CD14-positive monocyte (primary cell): ENCODE results near the gene ARL5B. TPM values are rescaled to one million over a fixed set of nuclear protein-coding genes. Genes with fewer than 3 reads are reported as not detected.

Source experiments
- DNase-seq, 3 donors: peaks; one replicate each; pipeline ENCODE4 v3.0.0-alpha.2; 2011 to 2022
- H2AFZ ChIP-seq: 2 replicates; pipeline ENCODE4 v1.6.0; 2012; ENCODE audit warnings: mild to moderate bottlenecking, low read depth, low read length, inconsistent platforms; ENCODE audit not compliant: insufficient read depth, poor library complexity, severe bottlenecking
- H3K27ac ChIP-seq, 2 donors: 1 replicate in 1 of 2; 2 replicates in 1 of 2; pipeline ENCODE4 v1.5.1; 2012 to 2013; ENCODE audit warnings: low read length in 2 of 2, control low read depth in 1 of 2, inconsistent platforms in 1 of 2, low read depth in 1 of 2, mild to moderate bottlenecking in 1 of 2
- H3K27me3 ChIP-seq, 2 donors: one replicate each; pipeline versions ENCODE4 v1.6.0 to v1.6.1; 2011 to 2013; ENCODE audit warnings: low read length in 2 of 2; ENCODE audit not compliant: control insufficient read depth in 2 of 2, insufficient read depth in 2 of 2
- H3K36me3 ChIP-seq, 2 donors: replicated peaks in 1 of 2; 1 replicate in 1 of 2; 2 replicates in 1 of 2; pipeline versions ENCODE4 v1.5.1 to v1.6.1; 2012 to 2013; ENCODE audit warnings: low read length in 2 of 2, control low read depth in 1 of 2, inconsistent platforms in 1 of 2, mild to moderate bottlenecking in 1 of 2; ENCODE audit not compliant: insufficient read depth in 2 of 2, control insufficient read depth in 1 of 2
- H3K4me1 ChIP-seq, 2 donors: 1 replicate in 1 of 2; 2 replicates in 1 of 2; pipeline versions ENCODE4 v1.5.1 to v1.6.1; 2012 to 2013; ENCODE audit warnings: low read length in 2 of 2, control low read depth in 1 of 2, inconsistent platforms in 1 of 2, mild to moderate bottlenecking in 1 of 2, moderate library complexity in 1 of 2; ENCODE audit not compliant: insufficient read depth in 2 of 2, control insufficient read depth in 1 of 2
- H3K4me2 ChIP-seq: replicated peaks from 2 replicates; pipeline ENCODE3; 2012; ENCODE audit warnings: low read length, moderate library complexity, mild to moderate bottlenecking; ENCODE audit not compliant: poor library complexity, severe bottlenecking; ENCODE audit errors: extremely low read depth
- H3K4me3 ChIP-seq, 3 experiments: fragments of 200-600 bp in 1 of 3; sonication (generic) in 1 of 3; replicated peaks in 1 of 3; 1 replicate in 2 of 3; 2 replicates in 1 of 3; pipeline ENCODE4 v1.5.1; 2011 to 2013; ENCODE audit warnings: low read length in 3 of 3, mild to moderate bottlenecking in 3 of 3, control low read depth in 2 of 3, low read depth in 2 of 3, inconsistent platforms in 1 of 3, moderate library complexity in 1 of 3
- H3K79me2 ChIP-seq: 2 replicates; pipeline ENCODE4 v1.6.0; 2012; ENCODE audit warnings: mild to moderate bottlenecking, control low read depth, inconsistent platforms, low read length, moderate library complexity; ENCODE audit not compliant: insufficient read depth
- H3K9ac ChIP-seq: 2 replicates; pipeline ENCODE4 v1.6.0; 2017; ENCODE audit warnings: low read length, mild to moderate bottlenecking; ENCODE audit not compliant: insufficient read depth, poor library complexity, severe bottlenecking
- H3K9me3 ChIP-seq, 2 donors: replicated peaks in 1 of 2; 1 replicate in 1 of 2; 2 replicates in 1 of 2; pipeline versions ENCODE4 v1.5.1 to v1.6.1; 2012 to 2013; ENCODE audit warnings: low read length in 2 of 2, control low read depth in 1 of 2; ENCODE audit not compliant: control insufficient read depth in 1 of 2, insufficient read depth in 1 of 2
- H4K20me1 ChIP-seq: 2 replicates; pipeline ENCODE4 v1.6.0; 2012; ENCODE audit warnings: mild to moderate bottlenecking, low read length, control low read depth, moderate library complexity; ENCODE audit not compliant: insufficient read depth
- H3K27ac Mint-ChIP-seq, 7 donors: one replicate each; pipeline ENCODE4 v1.8.0; 2020; ENCODE audit warnings: mild to moderate bottlenecking in 7 of 7, mixed read lengths in 7 of 7, moderate library complexity in 6 of 7, inconsistent platforms in 2 of 7
- H3K27me3 Mint-ChIP-seq, 3 donors: one replicate each; pipeline ENCODE4 v1.8.0; 2021 to 2022; ENCODE audit warnings: low read depth in 3 of 3, mild to moderate bottlenecking in 3 of 3, mixed read lengths in 3 of 3, moderate library complexity in 3 of 3, inconsistent platforms in 1 of 3
- H3K36me3 Mint-ChIP-seq, 2 donors: one replicate each; pipeline ENCODE4 v1.8.0; 2020; ENCODE audit warnings: mixed read lengths in 2 of 2, inconsistent platforms in 1 of 2, mild to moderate bottlenecking in 1 of 2
- H3K4me1 Mint-ChIP-seq: one replicate; pipeline ENCODE4 v1.8.0; 2020; ENCODE audit warnings: mild to moderate bottlenecking, mixed read lengths
- H3K4me3 Mint-ChIP-seq, 2 donors: one replicate each; pipeline ENCODE4 v1.8.0; 2020; ENCODE audit warnings: mild to moderate bottlenecking in 2 of 2, mixed read lengths in 2 of 2, moderate library complexity in 1 of 2
- H3K9me3 Mint-ChIP-seq, 7 donors: one replicate each; pipeline ENCODE4 v1.8.0; 2020 to 2022; ENCODE audit warnings: mixed read lengths in 7 of 7, mild to moderate bottlenecking in 6 of 7, moderate library complexity in 6 of 7, inconsistent platforms in 2 of 7
- WGBS: methylation state at CpG from one replicate; pipeline ENCODE4 v1.1.5; 2013; ENCODE audit warnings: missing lambda C conversion rate; ENCODE audit not compliant: insufficient coverage; 5-methylcytosine and 5-hydroxymethylcytosine counted together
- intact Hi-C, 2 donors: fragments of 100-400 bp; cut with micrococcal nuclease; formaldehyde crosslinking; loops; one replicate each; pipeline versions ENCODE4 v1.15.0 to v1.15.1; 2023
- polyA plus RNA-seq, 3 donors: library from polyadenylated mRNA; depleted of rRNA in 1 of 3; unstranded in 2 of 3; stranded (reverse) in 1 of 3; fragments of 300-500 nt in 2 of 3; fragments of >200 nt in 1 of 3; fragmentation: Illumina TruSeq in 2 of 3; gene quantifications; 1 replicate in 2 of 3; 2 replicates in 1 of 3; pipeline ENCODE4 v1.2.3, GENCODE V29; 2012 to 2021
- TF ChIP-seq, protein P1 (sequence below): fragments of 200-600 bp; IDR thresholded peaks from one replicate; pipeline ENCODE4 v1.8.0; 2022; ENCODE audit warnings: antibody characterized with exemption, mild to moderate bottlenecking

ARL5B gene
- polyA plus RNA-seq, 3 donors: 1.3 to 14.4 (median 1.4) TPM

DNA sequence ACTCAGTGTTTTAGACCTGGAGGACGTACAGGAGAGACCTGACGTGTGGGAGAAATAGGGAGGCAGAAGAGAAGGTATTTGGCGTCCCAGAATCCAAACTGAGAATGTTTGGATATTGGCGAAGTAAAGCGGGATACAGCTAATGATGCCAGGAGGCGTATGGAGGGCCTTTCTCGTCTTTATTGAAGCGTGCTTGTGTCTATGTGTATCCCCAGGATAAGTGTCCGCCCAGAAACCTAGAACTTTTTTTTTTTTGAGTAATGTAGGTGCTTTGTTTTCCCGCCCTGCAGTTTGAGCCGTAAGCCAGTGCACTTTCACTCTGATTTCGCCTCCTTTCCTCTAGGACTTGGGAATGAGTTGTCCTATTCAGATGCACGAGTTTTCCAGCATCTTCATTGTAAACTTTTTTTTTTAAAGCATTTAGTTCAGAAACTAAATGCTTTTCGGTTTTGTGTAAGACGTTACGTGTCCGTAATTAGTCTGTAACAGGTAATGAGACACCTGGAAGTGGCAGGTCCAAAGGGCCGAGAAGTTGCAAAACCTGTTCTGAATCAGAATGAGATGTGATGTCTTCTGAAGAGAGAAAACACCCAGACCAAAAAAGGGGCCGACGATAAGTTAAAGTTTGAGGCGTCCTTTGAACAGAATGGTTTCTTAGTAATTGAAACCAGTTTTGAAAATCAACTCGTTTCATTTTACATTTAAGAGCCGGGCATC lies 746 bp downstream of the ARL5B start:
- peaks cover 4 to 7% of the 10 kb centered on the region in 2 donors for H3K36me3 Mint-ChIP-seq
- under 1% methylated on average over 15 of the region's 23 CpGs for WGBS
- intact Hi-C loops: loop anchor here (10.0 kb wide), 3 partner anchors 1015 to 1845 kb away; partner anchors contain the start of genes RSU1 (in 1 of the 2) and STAM (in 1 of the 2)

DNA sequence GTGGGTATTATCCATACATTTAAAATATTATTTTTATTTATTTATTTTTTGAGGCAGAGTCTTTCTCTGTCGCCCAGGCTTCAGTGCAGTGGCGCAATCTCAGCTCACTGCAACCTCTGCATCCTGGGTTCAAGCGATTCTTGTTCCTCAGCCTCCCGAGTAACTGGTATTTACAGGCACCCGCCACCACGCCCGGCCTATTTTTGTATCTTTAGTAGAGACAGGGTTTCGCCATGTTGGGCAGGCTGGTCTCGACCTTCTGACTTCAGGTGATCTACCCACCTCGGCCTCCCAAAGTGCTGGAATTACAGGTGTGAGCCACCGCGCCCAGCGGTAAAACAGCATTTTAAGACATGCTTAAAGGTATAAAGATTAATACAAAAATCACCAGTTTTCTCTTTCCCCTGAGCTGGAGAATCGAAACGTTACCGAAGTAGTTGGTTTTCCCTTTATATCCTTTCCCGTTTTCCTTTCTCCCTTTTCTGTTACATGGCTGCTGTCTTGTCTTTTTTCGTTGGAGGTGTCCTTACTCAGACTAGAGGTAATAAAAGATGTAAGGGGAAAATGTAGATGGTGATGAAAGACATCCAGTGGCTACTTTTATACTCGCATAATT lies 1.7 kb downstream of the ARL5B start:
- intact Hi-C loops: no loop called here
- H3K9me3 Mint-ChIP-seq: peaks cover 0 to 1% (median 0%) of the 10 kb centered on the region in 7 donors
- no peak for DNase-seq
- Histone ChIP-seq H3K9ac (no peak overlapping the region), H3K4me1 (peaks cover 17 to 35% of the 10 kb centered on the region in 2 donors), H3K27me3 (no peaks in the 10 kb centered on the region), H3K27ac (no peak overlapping the region), H4K20me1 (peaks cover 39% of the 10 kb centered on the region), H3K9me3 (no peaks in the 10 kb centered on the region), H3K4me3 (peak overlapping the region in 2 of 3 experiments; percentile 97 to 100), H3K4me2 (peak overlapping the region; percentile 81), H3K79me2 (peaks cover 76% of the 10 kb centered on the region), H2AFZ (no peak overlapping the region), H3K36me3 (no peaks in the 10 kb centered on the region)
- TF ChIP-seq, protein P1, sequence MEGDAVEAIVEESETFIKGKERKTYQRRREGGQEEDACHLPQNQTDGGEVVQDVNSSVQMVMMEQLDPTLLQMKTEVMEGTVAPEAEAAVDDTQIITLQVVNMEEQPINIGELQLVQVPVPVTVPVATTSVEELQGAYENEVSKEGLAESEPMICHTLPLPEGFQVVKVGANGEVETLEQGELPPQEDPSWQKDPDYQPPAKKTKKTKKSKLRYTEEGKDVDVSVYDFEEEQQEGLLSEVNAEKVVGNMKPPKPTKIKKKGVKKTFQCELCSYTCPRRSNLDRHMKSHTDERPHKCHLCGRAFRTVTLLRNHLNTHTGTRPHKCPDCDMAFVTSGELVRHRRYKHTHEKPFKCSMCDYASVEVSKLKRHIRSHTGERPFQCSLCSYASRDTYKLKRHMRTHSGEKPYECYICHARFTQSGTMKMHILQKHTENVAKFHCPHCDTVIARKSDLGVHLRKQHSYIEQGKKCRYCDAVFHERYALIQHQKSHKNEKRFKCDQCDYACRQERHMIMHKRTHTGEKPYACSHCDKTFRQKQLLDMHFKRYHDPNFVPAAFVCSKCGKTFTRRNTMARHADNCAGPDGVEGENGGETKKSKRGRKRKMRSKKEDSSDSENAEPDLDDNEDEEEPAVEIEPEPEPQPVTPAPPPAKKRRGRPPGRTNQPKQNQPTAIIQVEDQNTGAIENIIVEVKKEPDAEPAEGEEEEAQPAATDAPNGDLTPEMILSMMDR: no peak
- H3K27ac Mint-ChIP-seq: peak overlapping the region in 2 of 7 donors; percentile 8 to 26
- H3K4me3 Mint-ChIP-seq: peak overlapping the region; percentile 21 to 57
- H3K27me3 Mint-ChIP-seq: no peaks in the 10 kb centered on the region
- peaks cover 3 to 7% of the 10 kb centered on the region in 2 donors for H3K36me3 Mint-ChIP-seq
- H3K4me1 Mint-ChIP-seq: peaks cover 30% of the 10 kb centered on the region
- WGBS: 100% methylated on average over 3 of the region's 19 CpGs

More for the DNA sequence above, 746 bp downstream of the ARL5B start:
- Histone ChIP-seq H3K27ac (peak overlapping the region; percentile 85 to 96), H3K36me3 (no peaks in the 10 kb centered on the region), H3K4me1 (peaks cover 17 to 35% of the 10 kb centered on the region in 2 donors), H4K20me1 (peaks cover 29% of the 10 kb centered on the region), H3K9ac (peak overlapping the region; percentile 95), H3K4me2 (peak overlapping the region; percentile 81), H3K27me3 (no peaks in the 10 kb centered on the region), H3K79me2 (peaks cover 66% of the 10 kb centered on the region), H3K4me3 (peak overlapping the region; percentile 84 to 100 (median 97)), H2AFZ (peak overlapping the region; percentile 82), H3K9me3 (no peaks in the 10 kb centered on the region)
- peaks cover 0 to 1% (median 0%) of the 10 kb centered on the region in 7 donors for H3K9me3 Mint-ChIP-seq
- peak overlapping the region; percentile 97 to 100 (median 98) for H3K27ac Mint-ChIP-seq
- peak in 1 of 3 donors; percentile 7 for DNase-seq
- no peaks in the 10 kb centered on the region for H3K27me3 Mint-ChIP-seq
- peak overlapping the region; percentile 99 to 100 for H3K4me3 Mint-ChIP-seq
- TF ChIP-seq, protein P1: no peak
- H3K4me1 Mint-ChIP-seq: peaks cover 30% of the 10 kb centered on the region
